Measurements from ENCODE around the gene COL5A1.

COL5A1 gene

GRCh38 chr9:134782921-134783698 is 141.5 kb downstream of the COL5A1 start:
- TF ChIP-seq CTCF (IDR thresholded peaks at IDR 0.05; ENCODE audit: control extremely low read depth, extremely low read depth, low read depth, missing control alignments) = no peak
- ChIA-PET POLR2A (no interaction called here), CTCF (interaction anchor here (1.4 to 1.9 kb wide), 3 partner anchors 11 to 76 kb away, joined by 3 to 6 read pairs (median 6); no protein-coding TSS in a partner anchor)
- DNase-seq (ENCODE audit: extremely low spot score) = no peak

- POLR2A ChIA-PET = no interaction called here
- CTCF ChIA-PET = interaction anchor here (1.4 kb wide), 1 partner anchor 15 kb away, joined by 3 read pairs; no protein-coding TSS in a partner anchor
- DNase-seq (ENCODE audit: extremely low spot score) = no peak
- no peak for TF ChIP-seq CTCF (IDR thresholded peaks at IDR 0.05; ENCODE audit: control extremely low read depth, extremely low read depth, low read depth, missing control alignments)
These were observed 142.1 kb downstream of the COL5A1 start for GRCh38 chr9:134783699-134784039.

GRCh38 chr9:134784577-134785305 is 143.1 kb downstream of the COL5A1 start:
- ChIA-PET CTCF (no interaction called here), POLR2A (no interaction called here)
- no peak for TF ChIP-seq CTCF (IDR thresholded peaks at IDR 0.05; ENCODE audit: control extremely low read depth, extremely low read depth, low read depth, missing control alignments)
- DNase-seq (ENCODE audit: extremely low spot score) = no peak

- CTCF ChIA-PET = no interaction called here
- no peak for DNase-seq (ENCODE audit: extremely low spot score)
- POLR2A ChIA-PET = no interaction called here
- TF ChIP-seq CTCF (IDR thresholded peaks at IDR 0.05; ENCODE audit: control extremely low read depth, extremely low read depth, low read depth, missing control alignments) = no peak
These were observed 143.9 kb downstream of the COL5A1 start for GRCh38 chr9:134785325-134786108.

- no peak for DNase-seq (ENCODE audit: extremely low spot score)
- POLR2A ChIA-PET = no interaction called here
- CTCF ChIA-PET = no interaction called here
- TF ChIP-seq CTCF (IDR thresholded peaks at IDR 0.05; ENCODE audit: control extremely low read depth, extremely low read depth, low read depth, missing control alignments) = no peak
These were observed 146.3 kb downstream of the COL5A1 start for GRCh38 chr9:134787601-134788531.
